Measurements from ENCODE around the gene ARR3.
A peak's percentile ranks its signal among the peaks of the same experiment; 100 is the strongest.
"Not testable (repeated sequence)": the region's sequence is repeated elsewhere in the genome, so short reads cannot be mapped to it uniquely, and the experiment has no call there.

Gene ARR3

DNA sequence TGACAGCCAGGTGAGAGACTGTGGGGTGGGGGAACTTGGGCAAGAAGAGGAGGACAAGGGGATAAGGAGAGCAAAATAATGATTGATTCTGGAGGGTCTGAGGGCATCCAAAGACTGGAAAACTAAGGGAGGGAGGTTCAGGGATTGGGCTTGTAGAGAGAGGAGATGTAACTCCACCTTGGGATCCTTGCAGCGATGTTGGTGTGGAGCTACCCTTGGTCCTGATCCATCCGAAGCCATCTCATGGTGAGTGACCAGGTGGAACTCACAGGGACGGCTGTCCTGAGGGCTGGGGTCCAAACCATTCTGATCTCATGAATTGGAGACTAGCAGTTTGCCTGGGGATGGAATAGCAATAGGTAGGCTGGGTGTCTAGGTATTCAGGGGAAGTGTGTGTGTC lies 12.4 kb downstream of the ARR3 start:
- DNase-seq (ENCODE audit: low spot score): no peak

DNA sequence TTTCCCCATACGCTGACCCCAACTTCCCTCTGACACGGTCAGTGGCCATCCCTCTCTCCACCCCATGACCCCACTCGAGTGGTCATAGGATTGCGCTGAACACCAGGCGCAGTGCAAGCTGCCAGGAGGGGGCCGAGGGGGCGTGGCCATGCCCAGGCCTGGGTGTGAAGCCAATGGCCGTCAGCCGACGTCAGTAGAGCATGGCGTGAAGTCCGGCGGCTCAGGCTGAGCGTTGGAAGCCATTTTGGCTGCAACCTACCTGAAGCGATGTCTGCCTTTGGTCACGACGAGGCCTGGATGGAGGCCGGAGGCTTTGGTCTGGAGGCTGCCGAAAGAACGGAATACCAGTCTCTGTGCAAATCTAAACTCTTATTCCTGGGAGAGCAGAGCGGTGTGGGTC lies 13.8 kb downstream of the ARR3 start, which contains the start of gene RAB41:
Gene RAB41, plus strand, starts transcription at position 222 of the 400 bp plus-strand sequence. Its CDS starts 46 bp downstream, at position 268.
- DNase-seq (ENCODE audit: low spot score): no peak

DNA sequence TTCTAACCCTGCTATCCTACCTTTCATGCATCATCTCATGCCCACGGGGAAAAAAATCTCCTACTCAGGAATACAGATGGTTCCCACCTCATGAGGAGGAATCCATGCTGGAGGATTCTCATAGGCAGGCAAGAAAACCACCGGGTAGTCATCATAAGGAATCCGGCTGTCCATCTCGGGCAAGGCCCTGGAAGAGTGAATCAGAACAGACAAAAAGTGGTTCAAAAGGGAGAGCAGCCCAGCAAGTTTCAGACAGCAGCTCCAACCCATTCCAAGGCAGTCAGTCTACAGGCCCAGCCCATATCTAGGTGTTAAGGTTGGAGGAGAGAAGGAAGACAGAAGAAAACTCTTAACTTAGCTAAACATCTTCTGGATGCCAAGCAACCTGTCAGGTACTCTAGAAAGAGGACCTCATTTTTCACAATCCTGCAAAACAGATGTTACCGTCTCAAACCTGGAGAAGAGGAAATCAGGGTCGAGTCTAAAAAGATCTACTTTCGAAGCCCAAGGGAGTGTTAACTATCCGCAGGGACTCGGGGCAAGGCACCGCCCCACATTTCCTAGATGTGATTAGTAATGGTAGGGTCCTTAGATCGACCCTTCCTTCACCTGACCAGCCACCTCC lies 21.1 kb downstream of the ARR3 start:
- no peak for DNase-seq (ENCODE audit: low spot score)

DNA sequence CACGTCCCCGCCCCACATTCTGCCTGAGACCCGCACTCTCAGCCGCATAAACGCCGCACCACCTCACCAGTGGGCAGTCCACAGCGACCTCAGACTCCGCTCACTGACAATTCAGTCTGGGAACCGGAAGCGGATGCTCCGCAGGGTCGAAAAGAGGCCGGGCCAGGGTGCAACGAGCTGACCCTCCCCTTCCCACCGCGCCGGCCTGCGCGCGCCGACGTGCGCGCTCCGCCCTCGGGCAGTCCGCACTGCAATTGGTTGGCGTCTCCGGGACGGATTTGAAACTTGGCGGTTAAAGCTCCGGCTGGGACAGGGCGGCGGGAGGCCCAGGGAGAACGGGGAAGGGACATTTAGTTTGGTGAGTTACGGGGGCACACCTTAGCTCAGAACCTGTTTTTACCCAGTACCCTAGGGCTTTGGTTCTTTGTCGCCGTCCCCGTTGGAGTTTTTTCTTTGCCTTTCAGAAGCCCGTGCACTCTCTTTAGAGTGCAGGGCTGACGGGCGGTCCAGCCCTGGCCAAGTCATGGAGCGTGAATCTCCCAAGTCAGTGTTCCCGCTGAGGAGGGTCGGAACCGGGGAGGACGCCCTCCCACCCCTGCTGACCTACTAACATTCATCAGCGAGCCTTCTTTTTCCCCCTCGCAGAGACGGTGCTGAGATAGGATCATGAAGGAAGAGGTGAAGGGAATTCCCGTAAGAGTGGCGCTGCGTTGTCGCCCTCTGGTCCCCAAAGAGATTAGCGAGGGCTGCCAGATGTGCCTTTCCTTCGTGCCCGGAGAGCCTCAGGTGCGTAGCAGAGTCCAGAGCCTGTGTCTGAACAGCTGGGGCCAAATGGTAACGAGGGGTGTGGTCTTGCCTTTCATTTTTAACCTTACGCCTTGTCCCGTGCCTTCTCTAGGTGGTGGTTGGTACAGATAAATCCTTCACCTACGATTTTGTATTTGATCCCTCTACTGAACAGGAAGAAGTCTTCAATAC lies 21.9 kb downstream of the ARR3 start, which contains the start of the genes KIF4A and PDZD11:
Gene KIF4A, plus strand, starts transcription at position 312 of the 978 bp plus-strand sequence. Its CDS starts 355 bp downstream, at position 667.
Gene PDZD11, minus strand, starts transcription at position 135 of the 978 bp plus-strand sequence. CDS start 586 bp downstream, outside the sequence.
- DNase-seq (ENCODE audit: low spot score): peak; percentile 87

DNA sequence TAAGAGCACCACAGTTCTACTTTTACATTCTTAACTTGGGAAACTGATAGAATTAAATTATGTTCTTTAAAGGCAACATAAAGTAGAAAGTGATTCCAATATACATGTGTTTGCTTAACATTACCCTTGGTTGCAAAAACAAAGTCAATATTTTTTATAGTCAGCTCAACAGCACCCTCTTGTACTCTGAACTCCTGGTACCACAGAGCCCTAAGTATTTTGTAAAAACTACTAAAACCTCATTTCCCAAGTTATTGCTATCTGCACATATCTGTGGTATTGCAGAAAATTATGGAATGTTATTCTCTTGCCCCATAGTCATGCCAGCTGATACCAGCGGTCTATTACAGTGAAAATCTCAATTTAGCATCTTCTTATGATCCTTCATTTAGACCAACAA lies 24.7 kb downstream of the ARR3 start:
- DNase-seq (ENCODE audit: low spot score): no peak

DNA sequence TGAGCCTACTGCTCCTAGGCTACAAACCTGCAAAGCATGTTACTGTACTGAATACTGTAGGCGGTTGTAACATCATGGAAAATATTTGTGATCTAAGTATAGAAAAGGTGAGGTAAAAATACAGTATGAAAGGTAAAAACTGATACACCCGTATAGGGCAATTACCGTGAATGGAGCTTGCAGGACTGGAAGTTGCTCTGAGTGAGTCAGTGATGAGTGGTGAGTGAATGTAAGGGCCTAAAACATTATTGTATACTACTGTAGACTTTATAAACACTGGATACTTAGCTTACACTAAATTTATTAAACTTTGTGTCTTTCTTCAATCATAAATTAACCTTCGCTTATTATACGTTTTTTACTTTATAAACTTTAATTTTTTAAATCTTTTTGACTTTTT lies 25.5 kb downstream of the ARR3 start:
- no peak for DNase-seq (ENCODE audit: low spot score)

DNA sequence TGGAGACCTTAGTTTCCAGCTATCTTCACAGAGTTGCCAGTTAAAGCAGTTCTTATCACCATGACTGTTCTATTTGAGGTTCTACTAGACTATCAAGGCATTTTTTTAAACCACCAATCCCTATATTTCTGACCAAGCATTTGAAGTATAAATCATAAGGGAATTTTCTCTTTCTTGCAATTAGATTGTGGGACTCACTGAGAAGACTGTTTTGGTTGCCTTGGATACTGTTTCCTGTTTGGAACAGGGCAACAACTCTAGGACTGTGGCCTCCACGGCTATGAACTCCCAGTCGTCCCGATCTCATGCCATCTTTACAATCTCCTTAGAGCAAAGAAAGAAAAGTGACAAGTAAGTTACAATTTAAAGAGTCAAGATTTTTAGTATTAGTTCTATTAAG lies 33.6 kb downstream of the ARR3 start:
- no peak for DNase-seq (ENCODE audit: low spot score)

DNA sequence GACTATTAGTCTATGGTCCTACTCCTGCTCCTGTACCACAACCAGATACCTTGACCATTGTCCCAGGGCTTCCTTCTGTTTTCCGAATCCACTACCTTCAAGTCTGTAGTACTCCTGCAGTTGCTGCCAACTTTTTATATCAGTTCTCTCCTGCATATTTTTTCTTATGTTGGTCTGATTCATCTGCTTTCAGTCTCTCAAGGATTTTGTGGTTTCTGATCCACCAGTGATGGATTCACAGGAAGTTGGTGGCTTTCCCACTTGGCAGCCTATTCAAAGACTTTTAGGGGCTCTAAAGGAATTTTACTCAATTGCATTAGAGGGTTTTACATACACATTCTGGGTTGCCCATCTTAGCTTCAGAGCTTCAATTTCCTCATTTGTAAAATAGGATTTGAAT lies 45.4 kb downstream of the ARR3 start:
- DNase-seq (ENCODE audit: low spot score): no peak

DNA sequence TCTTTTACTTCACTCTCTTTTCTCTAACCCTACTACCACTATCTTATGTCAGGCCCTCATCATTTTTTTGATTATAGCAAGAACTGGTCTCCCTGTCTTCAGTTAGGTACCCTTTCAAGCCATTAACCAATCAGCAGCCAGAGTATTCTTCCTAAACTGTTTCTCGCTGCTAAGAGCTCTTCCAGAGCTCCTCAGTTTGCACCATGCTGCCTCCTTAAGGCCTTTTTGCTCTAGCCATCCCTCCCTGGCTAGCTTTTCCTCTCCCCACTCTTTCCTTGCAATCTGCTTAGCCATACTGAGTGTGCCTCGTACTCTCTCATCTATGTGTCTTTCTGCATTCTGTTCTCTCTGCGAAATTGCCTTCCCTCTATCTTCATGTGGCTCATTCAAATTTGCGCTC lies 54.6 kb downstream of the ARR3 start:
- DNase-seq (ENCODE audit: low spot score): no peak

DNA sequence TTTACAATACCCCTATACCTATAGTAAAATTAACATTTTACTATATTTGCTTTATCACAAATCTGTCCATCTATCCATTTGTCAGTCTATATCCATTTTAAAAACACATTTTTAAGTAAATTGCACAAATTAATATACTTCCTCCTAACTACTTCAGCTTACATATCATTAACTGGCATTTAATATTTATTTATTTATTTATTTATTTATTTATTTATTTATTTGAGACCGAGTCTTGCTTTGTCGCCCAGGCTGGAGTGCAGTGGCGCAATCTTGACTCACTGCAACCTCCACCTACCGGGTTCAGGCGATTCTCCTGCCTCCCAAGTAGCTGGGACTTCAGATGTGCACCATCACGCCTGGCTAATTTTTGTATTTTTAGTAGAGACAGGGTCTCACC lies 55.5 kb downstream of the ARR3 start:
- not testable (repeated sequence) for DNase-seq (ENCODE audit: low spot score)

DNA sequence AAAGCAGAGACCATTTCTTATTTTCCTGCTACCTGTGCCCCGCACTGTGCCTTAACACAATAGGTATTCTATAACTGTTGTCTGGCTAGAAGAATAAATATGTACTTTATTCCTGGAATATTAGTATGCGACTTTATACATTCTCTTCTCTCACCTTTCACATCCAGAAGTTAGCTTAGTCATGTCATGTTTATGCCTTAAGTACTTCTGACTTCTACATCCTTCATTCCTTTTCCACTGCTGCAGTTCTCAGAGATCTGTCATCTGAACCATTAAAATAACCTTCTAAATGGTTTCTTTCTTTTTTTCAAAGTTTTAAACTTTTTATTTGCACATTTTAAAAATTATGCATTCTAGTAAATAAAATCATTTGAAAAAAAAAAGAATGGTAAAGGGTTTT lies 56.2 kb downstream of the ARR3 start:
- no peak for DNase-seq (ENCODE audit: low spot score)

DNA sequence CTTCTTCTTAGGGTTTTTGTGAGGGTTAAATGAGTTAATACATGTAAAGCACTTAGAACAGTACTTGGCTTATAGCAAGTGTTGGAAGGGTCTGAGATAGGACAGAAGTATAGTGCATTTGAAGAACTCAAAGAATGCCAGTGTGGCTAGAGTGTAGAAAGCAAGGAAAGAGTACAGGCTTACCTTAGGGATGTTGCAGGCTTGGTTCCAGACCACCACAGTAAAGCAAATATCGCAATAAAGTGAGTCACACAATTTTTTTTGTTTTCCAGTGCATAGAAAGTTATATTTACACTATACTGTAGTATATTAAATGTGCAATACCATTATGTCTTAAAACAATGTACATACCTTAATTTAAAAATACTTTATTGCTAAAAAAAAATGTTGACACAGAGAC lies 63.0 kb downstream of the ARR3 start:
- DNase-seq (ENCODE audit: low spot score): no peak
